Neuron (in vitro differentiated cells): ENCODE results near the gene SYNJ2.
A peak's percentile ranks its signal among the peaks of the same experiment; 100 is the strongest.

Experiments
- H2AFZ ChIP-seq: one replicate; pipeline ENCODE4 v1.6.1; 2013; ENCODE audit warnings: low read depth, mild to moderate bottlenecking, inconsistent platforms, low read length, moderate library complexity
- H3K27me3 ChIP-seq: one replicate; pipeline ENCODE4 v1.6.1; 2013; ENCODE audit warnings: low read length; ENCODE audit not compliant: insufficient read depth
- H3K36me3 ChIP-seq: one replicate; pipeline ENCODE4 v1.6.1; 2013; ENCODE audit warnings: low read length; ENCODE audit not compliant: insufficient read depth
- H3K4me1 ChIP-seq: one replicate; pipeline ENCODE4 v1.6.1; 2013; ENCODE audit warnings: low read length; ENCODE audit not compliant: insufficient read depth
- H3K4me3 ChIP-seq: 2 replicates; pipeline ENCODE4 v1.5.1; 2013; ENCODE audit warnings: mild to moderate bottlenecking, low read length, moderate library complexity
- H3K9me3 ChIP-seq: one replicate; pipeline ENCODE4 v1.6.1; 2013; ENCODE audit warnings: low read length

The SYNJ2 gene

DNA sequence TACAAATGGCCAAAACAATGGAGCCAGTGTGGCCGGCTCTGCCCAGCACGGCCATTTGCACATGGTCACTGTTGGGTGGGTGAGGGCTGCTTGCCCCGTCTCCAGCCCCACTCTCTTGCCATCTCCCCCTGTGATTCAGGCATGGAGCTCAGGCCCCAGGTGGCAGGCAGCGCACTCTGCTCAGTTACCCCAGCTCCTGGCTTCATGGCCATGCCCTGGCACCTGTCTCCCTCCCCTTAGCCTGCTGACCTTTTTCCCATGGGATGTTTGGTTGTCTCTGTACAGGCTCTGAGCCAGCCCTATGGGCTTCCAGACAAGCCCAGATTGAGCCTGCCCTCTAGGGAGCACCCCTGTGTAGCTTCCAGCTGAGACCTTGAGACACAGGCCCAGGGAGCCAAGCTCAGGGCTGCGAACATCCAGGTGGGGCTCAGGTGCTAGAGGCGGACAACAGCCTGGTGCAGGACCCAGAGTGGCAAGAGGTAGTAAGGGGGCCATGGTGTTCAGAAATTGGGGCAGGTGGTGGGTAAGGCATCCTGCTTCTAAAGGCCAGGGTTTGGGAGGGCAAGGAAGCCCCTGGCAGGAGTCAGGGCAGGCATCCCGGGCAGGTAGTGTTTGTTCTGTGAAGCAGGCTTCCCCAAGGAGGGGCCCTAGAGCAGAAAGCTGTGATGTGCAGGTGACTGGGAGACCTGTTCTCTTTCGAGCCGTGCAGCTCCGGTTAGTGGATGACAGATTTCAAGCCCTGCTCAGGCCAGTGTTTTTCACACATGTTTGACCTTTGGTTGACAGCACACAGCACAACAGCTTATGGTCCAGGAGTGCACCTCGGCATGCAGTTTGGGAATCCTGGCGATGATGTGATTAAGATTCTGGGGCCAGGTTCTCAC, 17.7 kb downstream of the SYNJ2 start:
- H3K27me3 ChIP-seq: no peaks in the 10 kb centered on the region
- no peak overlapping the region for H3K4me3 ChIP-seq
- no peaks in the 10 kb centered on the region for H3K9me3 ChIP-seq
- H3K36me3 ChIP-seq: no peaks in the 10 kb centered on the region
- H2AFZ ChIP-seq: no peak overlapping the region
- H3K4me1 ChIP-seq: peaks cover 31% of the 10 kb centered on the region

DNA sequence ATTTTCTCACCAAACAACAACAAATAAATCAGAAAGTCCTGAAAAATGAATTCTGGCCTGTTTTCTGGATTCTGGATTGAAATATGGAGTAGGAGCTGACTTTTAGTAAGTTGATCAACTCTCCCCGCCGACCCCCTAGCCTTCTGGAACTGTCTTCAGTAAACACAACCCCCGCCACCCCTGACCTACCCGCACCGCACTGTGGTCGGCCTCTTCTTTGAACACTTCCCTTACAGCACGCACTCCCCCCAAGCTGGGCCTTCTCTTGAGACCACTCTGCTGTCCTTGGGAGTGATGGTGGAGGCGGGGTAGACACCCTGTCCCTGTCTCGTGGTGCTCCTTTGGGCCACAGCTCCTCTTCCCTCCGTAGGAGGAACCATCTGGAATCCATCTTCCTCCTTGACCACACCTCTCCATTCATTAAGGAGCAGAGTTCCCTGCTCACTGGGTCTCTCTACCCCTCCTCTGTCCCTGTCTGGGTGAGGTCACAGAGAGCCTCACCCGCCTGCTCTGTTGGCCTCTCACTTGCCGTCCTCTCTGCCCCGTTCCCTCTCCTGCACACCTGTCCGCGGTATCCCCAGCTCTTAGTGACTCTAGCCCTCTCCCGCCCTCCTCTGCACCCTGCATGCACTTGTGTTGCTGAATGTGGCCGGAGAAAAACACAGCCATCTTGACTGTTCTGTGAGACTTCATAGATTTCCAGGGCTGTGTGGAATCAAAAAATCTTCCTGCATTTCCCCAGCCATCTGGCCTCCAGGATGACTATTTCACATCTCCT, 19.1 kb downstream of the SYNJ2 start:
- Histone ChIP-seq H3K9me3 (no peaks in the 10 kb centered on the region), H3K4me3 (no peak overlapping the region), H3K36me3 (no peaks in the 10 kb centered on the region), H2AFZ (no peak overlapping the region), H3K4me1 (peaks cover 33% of the 10 kb centered on the region), H3K27me3 (no peaks in the 10 kb centered on the region)

DNA sequence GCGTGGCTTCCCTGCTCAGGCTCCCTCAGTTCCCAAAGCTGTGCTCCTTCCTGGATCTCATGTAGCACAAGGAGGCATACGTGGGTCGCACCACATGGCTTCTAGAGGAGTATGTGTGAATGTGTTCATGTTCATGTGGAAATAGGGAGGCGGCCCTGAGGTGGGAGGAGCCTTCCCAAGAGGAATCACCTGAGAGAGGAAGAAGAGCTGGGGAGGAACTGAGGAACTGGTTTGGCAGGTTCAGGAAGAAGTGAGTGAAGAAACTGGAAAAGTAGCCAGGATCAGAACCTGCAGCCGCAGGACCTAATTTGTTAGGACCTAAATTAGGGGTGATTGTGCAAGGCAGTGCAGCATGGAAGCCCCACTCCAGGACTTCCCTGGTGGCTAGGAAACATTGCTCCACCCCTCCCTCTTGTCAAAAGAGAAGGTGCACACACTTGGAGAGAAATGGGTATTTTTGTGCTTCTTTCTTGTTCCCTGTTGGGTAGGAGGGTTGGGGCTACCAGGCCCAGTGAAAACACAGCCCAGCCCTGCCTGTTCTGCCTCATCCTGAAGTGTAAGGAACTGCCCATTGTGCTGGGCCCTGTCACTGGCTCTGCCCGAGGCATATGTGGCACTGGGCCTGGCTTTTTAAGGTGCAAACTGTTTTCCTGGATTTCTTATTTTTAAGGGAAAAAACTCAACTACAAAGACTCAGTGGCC, 20.7 kb downstream of the SYNJ2 start:
- no peaks in the 10 kb centered on the region for H3K9me3 ChIP-seq
- H3K36me3 ChIP-seq: no peaks in the 10 kb centered on the region
- no peak overlapping the region for H2AFZ ChIP-seq
- no peaks in the 10 kb centered on the region for H3K27me3 ChIP-seq
- H3K4me3 ChIP-seq: no peak overlapping the region
- peaks cover 34% of the 10 kb centered on the region for H3K4me1 ChIP-seq

DNA sequence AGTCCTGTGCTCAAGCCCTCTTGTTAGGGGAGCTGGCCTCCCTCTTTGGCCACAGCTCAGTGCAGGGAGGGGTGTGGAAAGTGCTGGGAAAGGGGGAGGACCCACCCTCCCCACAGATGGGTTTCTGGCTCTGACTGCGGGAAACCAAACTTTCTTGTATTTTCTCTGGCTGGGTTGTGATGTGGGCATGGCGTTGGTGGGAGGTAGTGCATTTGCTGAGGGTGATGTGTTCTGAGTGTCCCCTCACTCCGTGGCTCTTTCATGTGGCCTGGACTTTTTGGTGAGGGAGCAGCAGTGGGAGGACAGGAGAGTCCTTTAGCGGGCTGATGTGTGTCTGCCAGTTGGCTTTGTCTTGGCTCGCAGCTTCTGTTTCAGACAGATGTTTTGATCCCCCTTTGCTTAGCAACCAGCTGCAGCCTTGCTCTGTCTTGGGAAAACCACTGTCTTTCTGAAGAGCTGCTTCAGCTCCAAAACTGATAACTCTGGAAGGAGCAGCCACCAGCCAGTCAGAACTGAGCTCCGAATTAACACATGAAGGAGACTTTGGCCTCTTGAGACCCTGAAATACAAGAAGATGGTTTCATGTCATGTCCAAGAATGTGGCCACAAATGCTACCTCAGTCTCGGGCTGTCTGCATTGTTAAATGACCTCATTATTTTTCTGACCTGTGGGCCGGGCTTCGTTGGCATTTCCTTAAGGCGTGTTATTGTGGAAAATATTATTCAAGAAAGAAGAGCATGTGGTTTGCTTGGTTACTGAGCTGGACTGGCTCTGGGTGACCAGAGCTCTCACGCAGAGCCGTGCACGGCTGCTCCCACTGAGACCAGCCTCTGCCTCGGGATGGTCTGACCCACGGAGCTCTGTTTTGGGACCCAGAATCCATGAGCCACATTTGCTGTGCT, 21.5 kb downstream of the SYNJ2 start:
- peaks cover 32% of the 10 kb centered on the region for H3K4me1 ChIP-seq
- H3K27me3 ChIP-seq: no peaks in the 10 kb centered on the region
- no peaks in the 10 kb centered on the region for H3K9me3 ChIP-seq
- peak overlapping the region; percentile 20 for H2AFZ ChIP-seq
- H3K4me3 ChIP-seq: peak overlapping the region; percentile 9
- no peaks in the 10 kb centered on the region for H3K36me3 ChIP-seq

DNA sequence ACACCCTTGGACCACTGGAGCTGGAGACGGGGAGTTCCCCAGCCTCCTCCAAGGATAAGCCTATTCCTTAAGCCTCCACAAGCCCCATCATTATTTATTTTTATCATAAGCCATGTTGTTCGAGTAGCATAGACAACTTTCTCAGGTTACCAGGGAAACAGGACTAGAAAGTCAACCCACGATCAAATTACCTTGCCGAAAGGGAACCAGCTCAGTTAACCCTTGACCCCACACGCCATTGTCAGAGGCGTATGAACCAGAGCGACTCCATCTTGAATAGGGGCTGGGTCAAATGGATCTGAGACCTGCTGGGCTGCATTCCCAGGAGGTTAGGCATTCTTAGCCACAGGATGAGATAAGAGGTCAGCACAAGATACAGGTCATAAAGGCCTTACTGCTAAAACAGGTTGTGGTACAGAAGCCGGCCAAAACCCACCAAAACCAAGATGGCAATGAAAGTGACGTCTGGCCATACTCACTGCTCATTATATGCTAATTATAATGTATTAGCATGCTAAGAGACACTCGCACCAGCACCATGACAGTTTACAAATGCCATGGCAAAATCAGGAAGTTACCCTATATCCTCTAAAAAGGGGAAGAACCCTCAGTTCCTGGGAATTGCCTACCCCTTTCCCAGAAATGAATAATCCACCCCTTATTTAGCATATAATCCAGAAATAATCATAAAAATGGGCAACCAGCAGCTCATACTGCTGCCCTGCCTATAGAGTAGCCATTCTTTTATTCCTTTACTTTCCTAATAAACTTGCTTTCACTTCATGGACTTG, 22.4 kb downstream of the SYNJ2 start:
- Histone ChIP-seq H3K4me1 (peaks cover 32% of the 10 kb centered on the region), H3K9me3 (no peaks in the 10 kb centered on the region), H2AFZ (peak overlapping the region; percentile 20), H3K27me3 (no peaks in the 10 kb centered on the region), H3K4me3 (peak overlapping the region; percentile 9), H3K36me3 (no peaks in the 10 kb centered on the region)

DNA sequence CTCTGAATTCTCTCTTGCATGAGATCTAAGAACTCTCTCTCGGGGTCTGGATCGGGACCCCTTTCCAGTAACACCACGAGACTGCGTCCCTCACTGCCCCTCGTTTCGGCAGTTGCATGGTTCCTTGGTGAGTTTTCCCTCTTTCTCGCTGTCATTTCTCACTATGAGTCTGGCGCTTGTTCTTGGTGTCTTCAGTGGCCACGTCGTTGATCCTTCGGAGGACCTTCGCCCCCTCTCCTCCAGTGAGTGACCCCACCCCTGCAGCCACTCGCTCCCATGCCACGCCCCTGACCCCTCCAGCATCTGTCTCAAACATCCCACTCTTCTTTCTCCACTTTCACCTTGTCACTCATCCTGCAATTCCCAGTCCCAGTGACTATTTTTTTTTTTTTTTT, 23.0 kb downstream of the SYNJ2 start:
- no peaks in the 10 kb centered on the region for H3K36me3 ChIP-seq
- no peaks in the 10 kb centered on the region for H3K27me3 ChIP-seq
- peaks cover 32% of the 10 kb centered on the region for H3K4me1 ChIP-seq
- no peaks in the 10 kb centered on the region for H3K9me3 ChIP-seq
- H2AFZ ChIP-seq: no peak overlapping the region
- H3K4me3 ChIP-seq: no peak overlapping the region

DNA sequence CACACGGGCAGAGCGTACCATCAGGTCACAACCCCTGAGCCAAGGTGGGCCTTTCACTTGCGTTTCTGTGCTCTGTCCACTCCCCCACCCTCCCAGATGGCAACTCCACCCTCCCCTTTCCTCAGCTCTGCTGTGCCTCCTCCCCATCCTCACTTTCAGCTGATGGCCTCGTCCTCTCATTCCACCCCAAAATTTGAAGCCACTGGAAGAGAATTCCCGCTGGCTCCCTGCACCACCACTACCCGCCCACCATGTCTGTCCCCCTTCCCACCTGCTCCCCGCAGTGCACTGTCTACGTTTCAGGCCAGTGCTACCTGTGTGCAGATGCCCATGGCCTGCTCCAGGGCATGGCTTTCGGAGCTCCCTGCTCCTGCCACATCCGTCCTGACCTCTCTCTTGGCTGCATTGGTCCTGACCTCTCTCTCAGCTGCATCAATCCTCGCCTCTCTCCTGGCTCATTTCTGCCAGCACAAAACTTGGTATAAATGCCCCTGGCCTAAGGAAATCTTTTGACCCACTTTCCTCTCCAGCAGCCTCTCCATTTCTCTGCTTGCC, 24.0 kb downstream of the SYNJ2 start:
- Histone ChIP-seq H3K27me3 (no peaks in the 10 kb centered on the region), H3K4me1 (peaks cover 32% of the 10 kb centered on the region), H2AFZ (no peak overlapping the region), H3K9me3 (no peaks in the 10 kb centered on the region), H3K36me3 (no peaks in the 10 kb centered on the region), H3K4me3 (no peak overlapping the region)

DNA sequence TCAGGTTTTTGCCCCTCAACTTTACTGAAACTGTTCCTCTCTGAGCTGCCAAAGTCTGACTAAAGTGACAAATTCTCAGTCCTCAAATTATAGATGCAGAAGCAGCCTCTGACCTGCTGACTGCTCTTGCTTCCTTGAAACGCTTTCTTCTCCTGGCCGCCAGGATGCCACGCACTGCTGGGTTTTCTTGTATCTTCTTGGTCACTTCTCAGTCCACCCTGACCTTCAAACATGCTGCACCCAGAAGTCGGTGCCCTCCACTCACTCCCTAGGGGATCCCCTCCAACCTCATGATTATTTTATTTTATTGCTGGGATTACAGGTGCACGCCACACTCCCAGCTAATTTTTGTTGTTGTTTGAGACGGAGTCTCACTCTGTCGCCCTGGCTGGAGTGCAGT, 24.7 kb downstream of the SYNJ2 start:
- Histone ChIP-seq H3K4me3 (no peak overlapping the region), H3K27me3 (no peaks in the 10 kb centered on the region), H2AFZ (no peak overlapping the region), H3K4me1 (peaks cover 32% of the 10 kb centered on the region), H3K36me3 (no peaks in the 10 kb centered on the region), H3K9me3 (no peaks in the 10 kb centered on the region)

DNA sequence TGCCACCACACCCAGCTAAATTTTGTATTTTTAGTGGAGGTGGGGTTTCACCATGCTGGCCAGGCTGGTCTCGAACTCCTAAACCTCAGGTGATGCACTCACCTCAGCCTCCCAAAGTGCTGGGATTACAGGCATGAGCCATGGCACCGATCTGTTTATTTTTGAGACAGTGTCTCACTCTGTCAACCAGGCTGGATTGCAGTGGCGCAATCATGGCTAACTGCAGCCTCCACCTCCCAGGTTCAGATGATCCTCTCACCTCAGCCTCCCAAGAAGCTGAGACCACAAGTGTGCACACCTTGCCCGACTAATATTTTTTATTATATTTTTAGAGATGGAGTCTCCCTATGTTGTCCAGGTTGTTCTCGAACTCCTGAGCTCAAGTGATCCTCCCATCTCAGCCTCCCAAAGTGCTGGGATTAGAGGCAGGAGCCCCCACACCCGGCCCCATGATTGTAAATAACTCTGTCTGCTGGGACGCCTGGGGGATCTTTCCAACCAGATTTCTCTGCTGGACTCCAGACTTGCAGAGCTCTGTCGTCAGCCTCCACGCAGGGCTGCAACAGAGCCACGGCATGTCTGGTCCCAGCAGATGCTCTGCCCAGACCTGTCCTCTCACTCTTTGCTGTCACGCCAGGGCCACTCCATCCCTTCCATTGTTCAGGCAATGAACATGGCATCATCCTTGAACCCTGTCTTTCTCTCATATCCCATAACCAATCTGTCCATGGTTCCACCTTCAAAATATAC, 25.3 kb downstream of the SYNJ2 start:
- no peaks in the 10 kb centered on the region for H3K9me3 ChIP-seq

DNA sequence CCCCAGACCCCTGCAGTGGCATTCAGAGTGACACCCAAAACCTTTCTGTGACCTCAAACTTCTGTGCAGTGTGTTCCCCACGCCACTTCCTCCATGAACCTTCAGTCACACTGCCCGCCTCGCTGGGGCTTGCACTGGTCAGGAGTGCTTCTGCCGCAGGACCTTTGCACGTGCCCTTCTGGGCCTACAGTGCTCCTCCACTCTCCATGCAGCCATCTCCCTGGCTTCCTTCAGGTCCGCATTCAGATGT, 27.1 kb downstream of the SYNJ2 start:
- Histone ChIP-seq H3K4me3 (no peak overlapping the region), H3K4me1 (peaks cover 14% of the 10 kb centered on the region), H3K36me3 (no peaks in the 10 kb centered on the region), H2AFZ (no peak overlapping the region), H3K27me3 (no peaks in the 10 kb centered on the region), H3K9me3 (no peaks in the 10 kb centered on the region)

More for the DNA sequence above, 25.3 kb downstream of the SYNJ2 start:
- Histone ChIP-seq H2AFZ (no peak overlapping the region), H3K27me3 (no peaks in the 10 kb centered on the region), H3K36me3 (no peaks in the 10 kb centered on the region), H3K4me1 (peaks cover 32% of the 10 kb centered on the region), H3K4me3 (no peak overlapping the region)

DNA sequence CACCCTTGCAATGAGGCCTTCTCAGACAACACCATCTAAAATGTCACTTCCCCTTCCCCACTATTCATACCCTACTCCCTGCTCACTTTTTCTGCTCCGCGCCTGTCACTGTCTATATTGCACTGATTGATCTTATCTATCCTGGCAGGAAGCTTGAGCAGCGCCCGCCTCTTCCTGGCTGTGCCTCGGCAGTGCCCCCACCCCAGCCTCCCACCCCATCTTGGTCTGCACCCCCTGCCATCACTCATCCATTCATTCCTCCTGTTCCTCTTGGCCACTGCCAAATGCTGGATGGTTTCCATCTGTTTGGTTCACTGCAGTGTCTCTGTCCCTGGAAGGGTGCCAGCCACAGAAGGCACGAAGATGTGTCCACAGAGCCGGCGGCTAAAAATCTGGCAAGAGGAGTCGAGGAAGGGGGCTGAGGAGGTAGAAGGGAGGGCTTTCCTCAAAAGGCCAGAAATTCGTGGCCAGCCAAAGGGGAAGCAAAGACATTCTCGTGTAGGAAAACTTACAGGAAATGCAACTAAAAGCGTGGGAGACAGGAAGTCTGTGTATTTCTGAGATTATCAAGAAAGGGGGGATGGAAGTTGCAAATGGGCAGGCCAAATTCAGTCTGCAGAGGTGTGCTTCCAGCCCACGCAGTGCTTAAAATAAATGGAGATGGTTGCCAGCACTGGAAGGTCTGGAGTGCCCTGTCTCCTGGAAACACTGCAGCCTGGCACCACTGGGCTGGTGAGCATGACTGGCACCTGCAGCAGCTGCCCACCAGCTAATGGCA, 27.6 kb downstream of the SYNJ2 start:
- peaks cover 9% of the 10 kb centered on the region for H3K4me1 ChIP-seq
- H3K27me3 ChIP-seq: no peaks in the 10 kb centered on the region
- no peak overlapping the region for H2AFZ ChIP-seq
- no peaks in the 10 kb centered on the region for H3K36me3 ChIP-seq
- no peaks in the 10 kb centered on the region for H3K9me3 ChIP-seq
- no peak overlapping the region for H3K4me3 ChIP-seq
